HG03025 (cell line): Measurements from ENCODE around the gene SNRPB.

ENCODE experiments used
- ATAC-seq: cut with Tn5 transposase; IDR thresholded peaks from one replicate; pipeline ENCODE4 v1.9.1; 2021; ENCODE audit warnings: mild to moderate bottlenecking, moderate library complexity; ENCODE audit not compliant: unreplicated experiment, low FRiP score

The SNRPB gene

GRCh38 chr20:2475850-2476741 lies 5.5 kb upstream of the SNRPB start:
- ATAC-seq, result no peak

- ATAC-seq, result no peak
Measured at GRCh38 chr20:2473516-2473915, 2.9 kb upstream of the SNRPB start.

GRCh38 chr20:2469991-2470422 lies 582 bp downstream of the SNRPB start:
- peak; percentile 27 for ATAC-seq

- no peak for ATAC-seq
Measured at GRCh38 chr20:2468581-2469407, 1.8 kb downstream of the SNRPB start.

GRCh38 chr20:2467412-2467811 lies 3.2 kb downstream of the SNRPB start:
- no peak for ATAC-seq

- no peak for ATAC-seq
Measured at GRCh38 chr20:2465100-2465499, 5.5 kb downstream of the SNRPB start.

GRCh38 chr20:2463616-2464365 lies 6.8 kb downstream of the SNRPB start:
- ATAC-seq, result no peak

- no peak for ATAC-seq
Measured at GRCh38 chr20:2462484-2462883, 8.1 kb downstream of the SNRPB start.

GRCh38 chr20:2460752-2461424 lies 9.7 kb downstream of the SNRPB start:
- no peak for ATAC-seq

GRCh38 chr20:2459981-2460751 lies 10.4 kb downstream of the SNRPB start:
- ATAC-seq, result no peak

GRCh38 chr20:2458919-2459499 lies 11.6 kb downstream of the SNRPB start:
- ATAC-seq, result no peak

GRCh38 chr20:2455771-2456497 lies 14.7 kb downstream of the SNRPB start:
- no peak for ATAC-seq

GRCh38 chr20:2453792-2454191 lies 16.8 kb downstream of the SNRPB start:
- no peak for ATAC-seq

GRCh38 chr20:2451939-2452732 lies 18.5 kb downstream of the SNRPB start:
- no peak for ATAC-seq

GRCh38 chr20:2451422-2451821 lies 19.2 kb downstream of the SNRPB start:
- ATAC-seq, result no peak

- no peak for ATAC-seq
Measured at GRCh38 chr20:2449386-2449785, 21.2 kb downstream of the SNRPB start.

GRCh38 chr20:2446845-2447244 lies 23.7 kb downstream of the SNRPB start:
- no peak for ATAC-seq

GRCh38 chr20:2431185-2431584 lies 39.4 kb downstream of the SNRPB start:
- no peak for ATAC-seq
